ENCODE results near the gene VAV1. TPM values are rescaled to one million over a fixed set of nuclear protein-coding genes. Genes with fewer than 3 reads are reported as not detected.

The VAV1 gene
- total and polyA plus RNA-seq, 4 donors, result 0.60 to 13.3 (median 4.1) TPM

DNA sequence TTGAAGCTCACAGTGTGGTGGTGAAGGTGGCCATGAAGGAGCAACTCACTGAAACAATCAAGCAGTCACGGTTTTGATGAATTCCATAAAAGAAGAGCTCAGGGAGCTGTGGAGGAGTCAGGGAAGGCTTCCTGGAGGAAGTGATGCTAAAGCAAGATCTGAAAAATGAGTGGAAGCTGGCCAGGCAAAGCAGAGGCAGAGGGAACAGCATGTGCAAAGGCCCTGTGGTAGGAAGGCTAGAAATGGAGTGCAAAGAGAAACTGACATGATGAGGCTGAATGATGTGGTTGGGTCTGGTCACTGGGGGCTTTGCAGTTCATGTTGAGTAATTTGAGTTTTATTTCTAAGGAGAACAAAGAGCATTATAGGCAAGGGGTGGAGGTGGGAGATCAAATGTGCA lies 121.8 kb downstream of the VAV1 start:
- Histone ChIP-seq H3K27me3 (ENCODE audit: control insufficient read depth in 4 of 4, insufficient read depth in 4 of 4, low read length in 3 of 4) (no peaks in the 10 kb centered on the region), H3K36me3 (ENCODE audit: control insufficient read depth in 4 of 4, insufficient read depth in 3 of 4, low read depth in 1 of 4, low read length in 3 of 4) (no peaks in the 10 kb centered on the region), H3K9ac (ENCODE audit: low read depth in 1 of 2, low read length in 2 of 2) (no peak overlapping the region), H3K27ac (ENCODE audit: low read depth in 1 of 2, low read length in 2 of 2) (no peak overlapping the region), H3K4me3 (ENCODE audit: low read depth in 1 of 3, low read length in 3 of 3) (no peak overlapping the region), H3K4me1 (ENCODE audit: control insufficient read depth in 4 of 4, insufficient read depth in 4 of 4, low read length in 3 of 4) (no peaks in the 10 kb centered on the region), H3K9me3 (ENCODE audit: control insufficient read depth in 4 of 4, low read length in 3 of 4) (peaks cover 0 to 7% (median 3%) of the 10 kb centered on the region in 4 donors)
- TF ChIP-seq, protein P1, sequence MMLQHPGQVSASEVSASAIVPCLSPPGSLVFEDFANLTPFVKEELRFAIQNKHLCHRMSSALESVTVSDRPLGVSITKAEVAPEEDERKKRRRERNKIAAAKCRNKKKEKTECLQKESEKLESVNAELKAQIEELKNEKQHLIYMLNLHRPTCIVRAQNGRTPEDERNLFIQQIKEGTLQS (IDR thresholded peaks at IDR 0.05), result no peak
- TF ChIP-seq GABPA (IDR thresholded peaks at IDR 0.05 in 1 of 2, conservative IDR thresholded peaks at IDR 0.05 in 1 of 2), result no peak
- TF ChIP-seq RXRA (IDR thresholded peaks at IDR 0.05), result no peak
- TF ChIP-seq EGR1 (IDR thresholded peaks at IDR 0.05; ENCODE audit: low read depth in 2 of 2), result no peak
- TF ChIP-seq NR2F2 (IDR thresholded peaks at IDR 0.05), result no peak
- TF ChIP-seq TAF1 (conservative IDR thresholded peaks at IDR 0.05), result no peak
- TF ChIP-seq HNF4A (conservative IDR thresholded peaks at IDR 0.05), result no peak
- no peak for TF ChIP-seq FOXA1 (IDR thresholded peaks at IDR 0.05)
- no peak for DNase-seq (ENCODE audit: low spot score)
- 81% methylated on average over 1 of the region's 1 CpG for WGBS

- Histone ChIP-seq H3K9me3 (ENCODE audit: control insufficient read depth in 4 of 4, low read length in 3 of 4) (peaks cover 2 to 26% (median 16%) of the 10 kb centered on the region in 4 donors), H3K9ac (ENCODE audit: low read depth in 1 of 2, low read length in 2 of 2) (no peak overlapping the region), H3K27me3 (ENCODE audit: control insufficient read depth in 4 of 4, insufficient read depth in 4 of 4, low read length in 3 of 4) (no peaks in the 10 kb centered on the region), H3K27ac (ENCODE audit: low read depth in 1 of 2, low read length in 2 of 2) (no peak overlapping the region), H3K36me3 (ENCODE audit: control insufficient read depth in 4 of 4, insufficient read depth in 3 of 4, low read depth in 1 of 4, low read length in 3 of 4) (no peaks in the 10 kb centered on the region), H3K4me3 (ENCODE audit: low read depth in 1 of 3, low read length in 3 of 3) (no peak overlapping the region), H3K4me1 (ENCODE audit: control insufficient read depth in 4 of 4, insufficient read depth in 4 of 4, low read length in 3 of 4) (no peaks in the 10 kb centered on the region)
- TF ChIP-seq, protein P2, sequence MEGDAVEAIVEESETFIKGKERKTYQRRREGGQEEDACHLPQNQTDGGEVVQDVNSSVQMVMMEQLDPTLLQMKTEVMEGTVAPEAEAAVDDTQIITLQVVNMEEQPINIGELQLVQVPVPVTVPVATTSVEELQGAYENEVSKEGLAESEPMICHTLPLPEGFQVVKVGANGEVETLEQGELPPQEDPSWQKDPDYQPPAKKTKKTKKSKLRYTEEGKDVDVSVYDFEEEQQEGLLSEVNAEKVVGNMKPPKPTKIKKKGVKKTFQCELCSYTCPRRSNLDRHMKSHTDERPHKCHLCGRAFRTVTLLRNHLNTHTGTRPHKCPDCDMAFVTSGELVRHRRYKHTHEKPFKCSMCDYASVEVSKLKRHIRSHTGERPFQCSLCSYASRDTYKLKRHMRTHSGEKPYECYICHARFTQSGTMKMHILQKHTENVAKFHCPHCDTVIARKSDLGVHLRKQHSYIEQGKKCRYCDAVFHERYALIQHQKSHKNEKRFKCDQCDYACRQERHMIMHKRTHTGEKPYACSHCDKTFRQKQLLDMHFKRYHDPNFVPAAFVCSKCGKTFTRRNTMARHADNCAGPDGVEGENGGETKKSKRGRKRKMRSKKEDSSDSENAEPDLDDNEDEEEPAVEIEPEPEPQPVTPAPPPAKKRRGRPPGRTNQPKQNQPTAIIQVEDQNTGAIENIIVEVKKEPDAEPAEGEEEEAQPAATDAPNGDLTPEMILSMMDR (IDR thresholded peaks at IDR 0.05; ENCODE audit: low read depth, low read length, missing input control), result no peak
- TF ChIP-seq JUND (IDR thresholded peaks at IDR 0.05) (no peak), GABPA (IDR thresholded peaks at IDR 0.05 in 1 of 2, conservative IDR thresholded peaks at IDR 0.05 in 1 of 2) (no peak), HNF4G (IDR thresholded peaks at IDR 0.05) (no peak), RXRA (IDR thresholded peaks at IDR 0.05) (no peak), RAD21 (IDR thresholded peaks at IDR 0.05) (no peak)
- TF ChIP-seq, protein P1 (IDR thresholded peaks at IDR 0.05), result no peak
- no peak for DNase-seq (ENCODE audit: low spot score)
Observed at GRCh38 chr19:6903446-6903845, 130.9 kb downstream of the VAV1 start.

GRCh38 chr19:6906559-6907060 lies 134.1 kb downstream of the VAV1 start:
- WGBS, result 42% methylated on average over 3 of the region's 3 CpGs
- H3K4me1 ChIP-seq (ENCODE audit: control insufficient read depth in 4 of 4, insufficient read depth in 4 of 4, low read length in 3 of 4), result no peaks in the 10 kb centered on the region
- peak overlapping the region in 1 of 3 donors; percentile 46 for H3K4me3 ChIP-seq (ENCODE audit: low read depth in 1 of 3, low read length in 3 of 3)
- H3K9me3 ChIP-seq (ENCODE audit: control insufficient read depth in 4 of 4, low read length in 3 of 4), result peaks cover 2 to 11% (median 9%) of the 10 kb centered on the region in 4 donors
- no peak overlapping the region for H3K27ac ChIP-seq (ENCODE audit: low read depth in 1 of 2, low read length in 2 of 2)
- H3K9ac ChIP-seq (ENCODE audit: low read depth in 1 of 2, low read length in 2 of 2), result no peak overlapping the region
- no peaks in the 10 kb centered on the region for H3K27me3 ChIP-seq (ENCODE audit: control insufficient read depth in 4 of 4, insufficient read depth in 4 of 4, low read length in 3 of 4)
- no peaks in the 10 kb centered on the region for H3K36me3 ChIP-seq (ENCODE audit: control insufficient read depth in 4 of 4, insufficient read depth in 3 of 4, low read depth in 1 of 4, low read length in 3 of 4)
- DNase-seq (ENCODE audit: low spot score), result no peak
- no peak for TF ChIP-seq EGR1 (IDR thresholded peaks at IDR 0.05; ENCODE audit: low read depth in 2 of 2)
- no peak for TF ChIP-seq JUND (IDR thresholded peaks at IDR 0.05)
- TF ChIP-seq SP1 (IDR thresholded peaks at IDR 0.05), result no peak
- no peak for TF ChIP-seq TAF1 (conservative IDR thresholded peaks at IDR 0.05)
- no peak for TF ChIP-seq RXRA (IDR thresholded peaks at IDR 0.05)
- TF ChIP-seq, protein P2 (IDR thresholded peaks at IDR 0.05; ENCODE audit: low read depth, low read length, missing input control), result no peak
- no peak for TF ChIP-seq MAX (IDR thresholded peaks at IDR 0.05)
- TF ChIP-seq REST (IDR thresholded peaks at IDR 0.05), result no peak
- TF ChIP-seq, protein P1 (IDR thresholded peaks at IDR 0.05), result no peak
- no peak for TF ChIP-seq RAD21 (IDR thresholded peaks at IDR 0.05)
- no peak for TF ChIP-seq FOXA1 (IDR thresholded peaks at IDR 0.05)
- no peak for TF ChIP-seq NR2F2 (IDR thresholded peaks at IDR 0.05)
- no peak for TF ChIP-seq YY1 (IDR thresholded peaks at IDR 0.05)
- no peak for TF ChIP-seq GABPA (IDR thresholded peaks at IDR 0.05 in 1 of 2, conservative IDR thresholded peaks at IDR 0.05 in 1 of 2)
- TF ChIP-seq FOXA2 (IDR thresholded peaks at IDR 0.05), result no peak
